ENCODE measurements around the gene CNOT4.
"Not testable (repeated sequence)": the region's sequence is repeated elsewhere in the genome, so short reads cannot be mapped to it uniquely, and the experiment has no call there.

CNOT4 gene

DNA sequence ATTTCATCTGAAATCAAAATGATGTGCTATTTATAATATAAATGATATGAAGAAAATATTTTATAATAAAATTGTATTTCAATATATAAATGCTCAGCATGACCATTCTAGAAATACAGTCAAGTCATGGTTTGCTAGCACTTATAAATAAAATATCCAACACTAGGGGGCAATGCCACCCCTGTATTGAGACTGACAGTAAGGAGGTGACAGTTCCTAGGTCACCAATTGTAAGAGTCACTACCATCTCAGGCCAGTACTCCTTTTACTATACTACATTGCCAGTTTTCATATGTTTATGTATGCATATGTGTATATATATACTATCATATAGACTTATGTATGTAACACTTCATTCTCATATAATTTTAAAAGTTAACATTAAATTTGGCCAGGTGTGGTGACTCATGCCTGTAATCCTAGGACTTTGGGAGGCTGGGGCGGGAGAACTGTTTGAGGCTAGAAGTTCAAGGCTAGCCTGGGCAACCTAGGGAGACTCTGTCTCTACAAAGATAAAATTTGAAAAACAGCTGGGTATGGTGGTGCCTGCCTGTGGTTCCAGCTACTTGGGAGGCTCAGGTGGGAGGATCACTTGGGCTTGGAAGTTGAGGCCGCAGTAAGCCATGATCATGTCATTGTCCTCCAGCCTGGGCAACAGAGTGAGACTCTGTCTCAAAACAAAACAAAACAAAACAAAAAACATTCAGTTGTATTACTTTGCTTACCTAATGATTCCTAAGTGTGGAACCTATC is 2.4 kb upstream of the CNOT4 start:
- no peak for DNase-seq (ENCODE audit: low read depth in 2 of 2)

GRCh38 chr7:135510592-135511183 is 786 bp upstream of the CNOT4 start:
- DNase-seq (ENCODE audit: low read depth in 2 of 2), result no peak

GRCh38 chr7:135509589-135509838 is 388 bp downstream of the CNOT4 start:
- DNase-seq (ENCODE audit: low read depth in 2 of 2), result no peak

- peak in 1 of 2 experiments; percentile 10 for DNase-seq (ENCODE audit: low read depth in 2 of 2)
These were observed 866 bp downstream of the CNOT4 start for GRCh38 chr7:135508883-135509588.

GRCh38 chr7:135501402-135501801 is 8.5 kb downstream of the CNOT4 start:
- DNase-seq (ENCODE audit: low read depth in 2 of 2), result no peak

GRCh38 chr7:135499818-135500217 is 10.1 kb downstream of the CNOT4 start:
- DNase-seq (ENCODE audit: low read depth in 2 of 2), result no peak

DNA sequence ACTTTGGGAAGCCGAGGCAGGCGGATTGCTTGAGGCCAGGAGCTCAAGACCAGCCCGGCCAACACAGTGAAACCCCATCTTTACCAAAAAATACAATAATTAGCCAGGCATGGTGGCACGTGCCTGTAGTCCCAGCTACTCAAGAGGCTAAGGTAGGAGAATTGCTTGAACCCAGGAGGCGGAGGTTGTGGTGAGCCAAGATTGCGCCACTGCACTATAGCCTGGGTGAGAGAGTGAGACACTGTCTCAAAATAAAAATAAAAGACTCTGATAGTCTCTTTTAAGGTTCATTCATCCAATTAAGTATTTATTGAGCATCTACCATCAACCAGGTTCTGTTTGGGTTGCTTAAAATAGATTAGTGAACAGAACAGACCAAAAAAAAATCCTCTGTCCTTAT is 12.7 kb downstream of the CNOT4 start:
- not testable (repeated sequence) for DNase-seq (ENCODE audit: low read depth in 2 of 2)

DNA sequence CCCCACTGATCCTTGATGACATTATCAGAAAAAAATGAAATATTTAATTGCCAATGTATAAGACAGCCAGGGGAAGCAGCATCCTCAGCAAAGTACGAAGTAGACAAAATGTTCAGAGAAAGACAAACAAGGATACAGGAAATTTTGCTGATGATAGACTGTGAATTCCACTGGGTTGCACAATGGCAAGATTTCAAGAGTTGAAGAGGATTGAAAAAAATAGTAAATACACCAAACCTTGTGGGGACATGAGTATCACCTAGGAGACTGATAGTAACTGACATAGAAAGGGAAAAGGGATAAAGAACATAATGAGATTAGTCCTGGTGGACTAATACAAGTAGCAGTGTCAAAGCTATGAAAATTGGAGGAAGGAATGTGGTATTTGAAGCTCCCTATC is 16.5 kb downstream of the CNOT4 start:
- DNase-seq (ENCODE audit: low read depth in 2 of 2), result no peak

DNA sequence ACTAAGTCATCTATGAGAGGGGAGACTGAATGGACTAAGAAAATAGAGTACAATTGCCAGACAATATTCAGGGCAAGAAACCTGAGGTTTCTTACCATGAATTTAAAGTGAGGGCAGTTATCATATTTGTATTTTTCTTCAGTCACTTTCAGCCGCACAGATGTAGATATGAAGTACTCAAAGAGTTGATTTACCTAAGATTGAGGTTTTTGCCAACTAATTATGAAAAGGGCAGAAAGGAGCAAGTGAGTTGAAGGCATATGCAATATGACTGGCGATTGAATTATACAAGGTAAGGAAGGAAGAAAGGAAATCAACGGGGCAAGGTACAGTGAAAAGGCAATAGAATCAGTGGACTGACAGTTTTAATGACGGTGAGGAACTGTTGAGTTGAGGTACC is 17.8 kb downstream of the CNOT4 start:
- DNase-seq (ENCODE audit: low read depth in 2 of 2), result no peak

DNA sequence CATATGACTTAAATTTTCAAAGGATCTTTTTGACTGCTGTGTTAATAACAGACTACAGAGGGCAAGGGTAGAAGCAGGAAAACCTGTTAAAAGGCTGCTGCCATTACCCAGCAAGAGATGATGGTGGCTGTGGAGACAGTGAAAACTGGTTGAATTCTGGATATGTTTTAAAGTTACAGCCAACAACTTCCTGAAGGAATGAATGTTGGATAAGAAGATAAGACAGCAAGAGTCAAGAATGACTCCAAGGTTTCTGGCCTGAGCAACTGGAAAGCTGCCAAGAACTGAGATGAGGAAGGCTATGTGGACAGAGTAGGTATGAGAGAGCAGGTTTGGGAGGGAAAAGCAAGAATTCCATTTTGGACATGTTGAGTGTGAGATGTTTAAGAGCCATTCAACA is 19.1 kb downstream of the CNOT4 start:
- no peak for DNase-seq (ENCODE audit: low read depth in 2 of 2)

GRCh38 chr7:135489791-135490190 is 20.1 kb downstream of the CNOT4 start:
- no peak for DNase-seq (ENCODE audit: low read depth in 2 of 2)

DNA sequence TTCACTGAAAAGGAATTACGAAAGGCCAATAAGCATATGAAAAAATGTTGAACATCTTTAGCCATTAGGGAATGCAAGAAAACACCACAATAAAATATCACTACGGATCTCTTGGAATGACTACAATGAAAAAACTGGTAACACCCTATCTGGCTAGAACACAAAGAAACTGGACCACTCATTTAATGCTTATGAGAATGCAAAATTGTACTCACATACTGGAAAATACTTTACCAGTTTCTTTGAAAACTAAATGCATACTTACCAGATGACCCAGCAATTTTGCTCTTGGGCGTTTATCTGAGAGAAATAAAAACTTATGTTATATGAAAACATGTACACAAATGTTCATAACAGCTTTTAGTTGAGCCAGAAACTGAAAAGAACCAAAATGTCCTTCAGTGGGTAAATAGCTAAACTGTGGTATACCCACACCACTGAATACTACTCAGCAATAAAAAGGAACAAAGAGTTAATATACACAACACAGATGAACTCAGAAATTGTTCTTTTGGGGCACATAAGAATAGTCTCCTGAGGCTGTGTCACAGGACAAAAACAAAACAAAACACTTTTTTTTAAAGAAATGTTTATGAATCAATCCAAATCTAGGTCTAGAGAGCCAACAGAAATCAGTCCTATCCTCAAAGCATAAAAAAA is 23.5 kb downstream of the CNOT4 start:
- no peak for DNase-seq (ENCODE audit: low read depth in 2 of 2)

DNA sequence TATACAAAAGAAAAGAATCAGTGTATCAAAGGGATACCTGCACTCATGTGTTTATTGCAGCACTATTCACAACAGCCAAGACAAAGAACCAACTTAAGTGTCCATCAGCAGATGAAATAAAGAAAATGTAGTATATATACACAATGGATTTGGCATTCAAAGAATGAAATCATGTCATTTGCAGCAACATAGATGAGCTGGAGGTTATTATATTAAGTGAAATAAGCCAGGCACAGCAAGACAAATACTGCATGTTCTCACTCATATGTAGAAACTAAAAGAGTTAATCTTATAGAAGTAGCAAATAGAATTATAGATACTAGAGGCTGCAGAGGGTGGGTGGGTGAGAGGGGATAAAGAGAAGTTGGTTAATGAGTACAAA is 28.3 kb downstream of the CNOT4 start:
- DNase-seq (ENCODE audit: low read depth in 2 of 2), result no peak

DNA sequence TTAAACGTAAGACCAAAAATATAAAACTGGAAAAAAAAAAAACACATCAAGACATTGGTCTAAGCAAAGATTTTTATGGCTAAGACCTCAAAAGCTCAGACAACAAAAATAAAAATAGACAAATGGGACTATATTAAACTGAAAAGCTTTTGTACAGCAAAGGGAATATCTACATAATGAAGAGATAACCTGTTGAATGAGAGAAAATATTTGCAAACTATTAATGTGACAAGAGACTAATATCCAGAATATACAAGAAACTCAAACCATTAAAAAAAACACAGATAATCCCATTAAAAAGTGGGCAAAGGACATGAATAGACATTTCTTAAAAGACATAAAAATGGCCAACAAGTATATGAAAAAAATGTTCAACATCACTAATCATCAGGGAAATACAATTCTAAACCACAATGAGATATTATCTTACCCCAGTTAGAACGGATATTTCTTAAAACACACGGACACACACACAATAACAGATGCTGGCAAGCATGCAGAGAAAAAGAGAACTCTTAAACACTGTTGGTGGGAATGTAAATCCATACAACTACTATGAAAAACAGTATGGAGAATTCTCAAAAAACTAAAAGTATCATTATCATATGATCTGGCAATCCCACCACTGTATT is 28.8 kb downstream of the CNOT4 start:
- DNase-seq (ENCODE audit: low read depth in 2 of 2), result no peak

DNA sequence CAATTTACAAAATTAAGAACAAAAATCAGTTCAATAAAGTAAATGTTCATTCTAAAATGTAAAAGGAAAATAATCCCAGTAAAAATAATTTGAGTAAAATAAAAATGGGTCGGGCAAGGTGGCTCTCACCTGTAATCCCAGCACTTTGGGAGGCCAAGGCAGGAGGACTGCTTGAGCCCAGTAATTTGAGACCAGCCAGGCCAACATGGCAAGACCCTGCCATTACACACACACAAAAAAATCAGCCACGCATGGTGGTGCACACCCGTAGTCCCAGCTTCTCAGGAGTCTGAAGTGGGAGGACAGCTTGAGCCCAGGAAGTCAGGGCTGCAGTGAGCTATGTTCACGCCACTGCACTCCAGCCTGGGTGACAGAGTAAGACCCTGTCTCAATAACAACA is 34.4 kb downstream of the CNOT4 start:
- no peak for DNase-seq (ENCODE audit: low read depth in 2 of 2)

DNA sequence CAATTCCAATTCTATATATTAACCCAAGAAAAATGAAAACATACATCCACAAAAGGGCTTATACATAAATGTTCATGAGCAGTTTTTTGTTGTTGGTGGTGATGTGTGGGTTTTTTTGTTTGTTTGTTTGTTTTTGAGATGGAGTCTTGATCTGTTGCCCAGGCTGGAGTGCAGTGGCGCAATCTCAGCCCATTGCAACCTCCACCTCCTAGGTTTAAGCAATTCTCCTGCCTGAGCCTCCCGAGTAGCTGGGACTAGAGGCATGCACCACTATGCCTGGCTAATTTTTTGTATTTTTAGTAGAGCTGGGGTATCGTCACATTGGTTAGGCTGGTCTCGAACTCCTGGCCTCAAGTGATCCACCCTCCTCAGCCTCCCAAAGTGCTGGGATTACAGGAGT is 40.2 kb downstream of the CNOT4 start:
- DNase-seq (ENCODE audit: low read depth in 2 of 2), result not testable (repeated sequence)

- no peak for DNase-seq (ENCODE audit: low read depth in 2 of 2)
These were observed 42.6 kb downstream of the CNOT4 start for GRCh38 chr7:135467207-135467711.

- DNase-seq (ENCODE audit: low read depth in 2 of 2), result no peak
These were observed 43.3 kb downstream of the CNOT4 start for GRCh38 chr7:135466442-135467206.

- no peak for DNase-seq (ENCODE audit: low read depth in 2 of 2)
These were observed 46.0 kb downstream of the CNOT4 start for GRCh38 chr7:135463908-135464307.

DNA sequence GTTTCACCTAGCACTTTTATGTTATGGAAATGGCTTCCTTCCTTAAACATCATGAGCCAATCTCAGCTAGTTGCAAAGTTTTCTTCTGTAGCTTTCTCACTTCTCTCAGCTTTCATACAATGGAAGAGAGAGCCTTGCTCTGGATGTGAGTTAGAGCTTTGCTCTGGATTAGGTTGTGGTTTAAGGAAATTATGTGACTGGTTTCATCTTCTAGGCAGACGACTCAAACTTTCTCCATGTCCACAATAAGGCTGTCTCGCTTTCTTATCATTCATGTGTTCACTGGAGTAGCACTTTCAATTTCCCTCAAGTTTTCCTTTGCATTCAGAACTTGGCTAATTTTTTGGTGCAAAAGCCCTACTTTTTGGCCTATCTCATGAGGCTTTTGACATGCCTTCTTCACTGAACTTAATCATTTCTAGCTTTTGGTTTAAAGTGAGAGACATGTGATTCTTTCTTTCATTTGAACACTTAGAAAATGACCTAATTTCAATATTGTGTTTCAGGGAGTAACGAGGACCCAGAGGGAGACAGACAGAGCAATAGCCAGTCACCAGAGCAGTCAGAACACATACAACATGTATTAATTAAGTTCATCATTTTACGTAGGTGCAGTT is 49.8 kb downstream of the CNOT4 start:
- DNase-seq (ENCODE audit: low read depth in 2 of 2), result no peak

- no peak for DNase-seq (ENCODE audit: low read depth in 2 of 2)
These were observed 50.8 kb downstream of the CNOT4 start for GRCh38 chr7:135459076-135459475.
